Measurements from ENCODE around the gene DUSP23. TPM values are rescaled to one million over a fixed set of nuclear protein-coding genes. Genes with fewer than 3 reads are reported as not detected.

DUSP23 gene
- total RNA-seq, 1 experiment from 2014 or later: not detected

DNA sequence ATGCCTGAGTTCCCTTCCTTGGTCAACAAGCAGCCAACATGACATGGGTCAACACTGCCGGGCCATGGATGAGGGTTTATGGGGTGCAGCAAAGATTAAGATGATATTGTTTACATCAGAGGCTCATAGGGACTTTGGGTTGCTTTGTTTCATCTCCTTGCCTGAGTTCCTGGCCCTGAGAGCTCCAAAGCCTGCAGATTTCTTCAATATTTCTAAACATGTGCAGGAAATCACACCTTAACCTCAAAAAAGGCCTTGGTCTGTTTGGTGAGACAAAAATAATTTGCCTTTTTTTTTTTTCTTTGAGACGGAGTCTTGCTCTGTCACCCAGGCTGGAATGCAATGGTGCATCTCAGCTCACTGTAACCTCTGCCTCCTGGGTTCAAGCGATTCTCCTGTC is 46.8 kb downstream of the DUSP23 start:
- DNase-seq (ENCODE audit: low read depth): no peak

DNA sequence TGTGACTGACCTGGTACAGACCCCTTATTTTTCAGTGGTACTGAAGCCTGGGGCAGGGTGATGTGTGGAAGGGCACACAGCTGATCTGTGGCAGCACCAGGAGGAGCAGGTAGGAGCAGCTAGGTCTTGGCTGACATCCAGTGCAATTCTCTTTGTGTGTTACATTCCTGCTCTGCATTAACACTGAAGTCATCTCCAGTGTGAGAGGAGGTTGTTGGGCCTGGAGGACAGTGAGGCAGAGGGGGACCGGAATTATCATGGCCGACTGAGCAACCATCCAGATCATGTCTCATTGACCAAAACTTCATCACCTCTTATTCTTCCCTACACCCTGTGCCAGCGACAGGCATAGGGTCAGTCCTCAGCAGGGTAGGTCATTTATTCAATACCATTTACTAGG is 47.4 kb downstream of the DUSP23 start:
- DNase-seq (ENCODE audit: low read depth): no peak

DNA sequence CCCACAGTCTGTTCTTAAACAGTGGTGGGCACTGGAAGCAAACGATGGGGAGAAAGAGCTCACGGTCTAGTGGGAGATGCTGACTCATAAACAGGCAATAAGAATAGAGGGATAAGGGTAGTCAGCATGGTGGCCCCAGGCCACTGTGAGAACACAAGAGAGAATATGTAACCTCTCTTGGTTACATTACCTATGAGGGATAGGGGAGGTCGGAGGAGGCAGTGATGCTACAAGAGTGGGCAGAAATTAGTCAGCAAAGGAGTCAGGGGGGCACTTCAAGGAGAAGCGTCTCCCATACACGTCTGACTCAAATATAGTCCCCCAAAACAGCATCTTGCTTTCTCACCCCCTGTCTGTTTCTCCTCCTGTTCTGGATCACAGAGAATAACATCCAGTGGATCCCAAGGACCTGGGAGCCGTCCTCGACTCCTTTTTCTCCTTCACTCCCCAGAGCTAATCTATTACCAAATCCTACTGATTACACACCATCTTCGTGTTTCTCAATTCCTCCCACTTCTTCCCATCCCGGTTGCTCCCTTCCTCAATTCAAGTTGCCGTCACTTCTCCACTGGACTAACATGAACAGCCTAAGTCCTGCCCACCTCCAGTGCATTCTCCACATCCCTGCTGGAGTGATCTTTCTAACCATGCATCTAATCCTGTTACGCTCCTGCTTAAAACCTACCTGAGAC is 48.0 kb downstream of the DUSP23 start:
- no peak for DNase-seq (ENCODE audit: low read depth)

DNA sequence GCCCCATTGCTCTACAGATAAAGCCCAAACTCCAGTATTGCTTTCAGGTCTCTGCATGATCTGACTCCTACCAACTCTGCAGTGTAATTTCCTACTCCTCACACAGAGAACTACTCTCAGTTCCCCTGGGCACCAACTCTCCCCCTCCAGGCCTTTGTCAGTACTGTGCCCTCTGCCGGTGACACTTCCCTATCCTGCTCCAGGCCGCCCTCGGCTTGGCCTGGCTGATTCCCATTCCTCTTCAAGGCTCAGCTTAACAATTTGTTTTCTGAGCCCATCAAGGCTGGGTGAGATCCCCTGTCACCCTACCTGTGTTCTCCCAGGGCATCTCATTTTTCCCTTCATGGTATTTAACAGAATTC is 48.5 kb downstream of the DUSP23 start:
- no peak for DNase-seq (ENCODE audit: low read depth)

DNA sequence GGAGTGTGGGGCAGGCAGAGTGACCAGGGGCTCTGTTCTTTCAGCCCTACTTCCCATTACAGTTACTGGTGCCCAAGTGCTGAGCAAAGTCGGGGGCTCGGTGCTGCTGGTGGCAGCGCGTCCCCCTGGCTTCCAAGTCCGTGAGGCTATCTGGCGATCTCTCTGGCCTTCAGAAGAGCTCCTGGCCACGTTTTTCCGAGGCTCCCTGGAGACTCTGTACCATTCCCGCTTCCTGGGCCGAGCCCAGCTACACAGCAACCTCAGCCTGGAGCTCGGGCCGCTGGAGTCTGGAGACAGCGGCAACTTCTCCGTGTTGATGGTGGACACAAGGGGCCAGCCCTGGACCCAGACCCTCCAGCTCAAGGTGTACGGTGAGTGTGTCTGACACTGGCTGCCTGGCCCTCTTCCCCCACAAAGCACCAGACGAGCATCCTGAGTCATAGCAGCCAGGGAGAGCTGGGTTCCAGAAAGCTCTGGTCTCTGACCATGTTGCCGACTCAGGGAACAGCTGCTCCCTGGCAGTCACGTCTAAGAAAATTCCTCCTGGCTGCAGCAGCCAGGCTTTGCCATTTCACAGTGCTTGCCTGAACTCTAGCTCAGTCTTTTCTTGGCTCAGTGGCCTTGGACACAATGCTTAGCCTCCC is 49.2 kb downstream of the DUSP23 start:
- peak; percentile 58 for DNase-seq (ENCODE audit: low read depth)

DNA sequence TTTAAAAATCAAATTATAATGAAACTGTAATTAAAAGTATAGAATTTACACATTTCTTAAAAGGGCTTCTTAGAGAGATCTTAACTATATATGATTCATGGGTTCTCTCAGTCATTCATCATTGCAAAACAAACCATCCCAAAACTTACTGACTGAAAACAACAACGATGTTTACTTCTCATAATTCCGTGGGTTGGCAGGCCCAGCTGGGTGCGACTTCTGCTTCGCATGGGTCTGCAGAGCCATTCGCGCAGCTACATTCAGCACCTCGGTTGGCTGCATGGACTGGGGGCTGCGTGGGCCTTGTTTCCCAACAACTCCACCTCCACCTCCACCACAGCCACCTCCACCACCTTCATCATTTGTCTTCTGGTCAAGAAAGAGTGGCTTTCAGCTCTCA is 50.0 kb downstream of the DUSP23 start:
- DNase-seq (ENCODE audit: low read depth): no peak

DNA sequence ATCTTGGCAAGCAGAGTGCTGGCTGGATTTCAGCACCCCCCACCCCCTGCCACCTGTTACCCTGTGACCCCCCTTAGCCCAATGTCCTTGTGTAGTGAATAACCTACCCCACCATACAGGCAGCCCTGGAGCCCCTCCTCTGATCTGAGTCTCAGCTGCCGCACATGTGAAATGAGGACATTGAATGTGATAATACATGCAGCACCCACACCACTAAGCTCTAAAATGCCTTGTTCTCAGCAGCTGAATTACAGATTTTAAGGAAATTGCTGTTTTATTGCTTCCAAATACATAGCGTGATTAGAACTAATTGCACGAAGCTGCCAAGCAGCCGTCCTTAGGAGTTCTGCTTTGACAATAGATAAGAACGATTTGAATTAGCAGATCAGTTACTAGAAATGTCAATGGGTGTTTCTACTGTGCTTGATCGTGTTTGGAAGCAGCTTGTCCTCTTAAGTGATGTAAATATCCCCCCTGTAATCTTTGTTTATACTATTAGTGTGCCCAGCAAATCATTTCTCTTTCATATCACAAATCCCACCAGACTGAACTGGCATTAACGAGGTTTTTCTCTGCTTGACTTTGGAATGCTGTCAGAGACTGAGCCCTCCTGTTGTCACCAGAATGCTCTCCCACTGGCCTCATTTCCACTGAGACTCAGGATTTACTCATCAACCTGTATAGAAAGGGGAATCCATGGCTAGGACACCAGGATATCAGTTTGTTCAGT is 50.8 kb downstream of the DUSP23 start:
- DNase-seq (ENCODE audit: low read depth): no peak

Other genes starting within 250 kb of the DUSP23 start
- gene OR10J5, start 245.0 kb upstream of the DUSP23 start, total RNA-seq (2014; rRNA removed; shearing (Covaris generic)): not detected in 2 replicates
- not detected in 2 replicates for gene APCS, start 193.1 kb upstream of the DUSP23 start, total RNA-seq (2014; rRNA removed; shearing (Covaris generic))
- not detected in 2 replicates for gene CRP, start 66.4 kb upstream of the DUSP23 start, total RNA-seq (2014; rRNA removed; shearing (Covaris generic))
- gene FCRL6, start 21.4 kb downstream of the DUSP23 start, total RNA-seq (2014; rRNA removed; shearing (Covaris generic)): 0.33 and 1.5 TPM in 2 replicates
- gene SLAMF8, start 45.9 kb downstream of the DUSP23 start, total RNA-seq (2014; rRNA removed; shearing (Covaris generic)): 0.40 TPM in 1 of 2 replicates, not detected in the other
- gene VSIG8, start 81.7 kb downstream of the DUSP23 start, total RNA-seq (2014; rRNA removed; shearing (Covaris generic)): 0.03 and 0.07 TPM in 2 replicates
- gene CFAP45, start 119.2 kb downstream of the DUSP23 start, total RNA-seq (2014; rRNA removed; shearing (Covaris generic)): 3.9 and 4.2 TPM in 2 replicates
- 655 and 859 TPM in 2 replicates for gene TAGLN2, start 144.5 kb downstream of the DUSP23 start, total RNA-seq (2014; rRNA removed; shearing (Covaris generic))
- gene IGSF9, start 164.7 kb downstream of the DUSP23 start, total RNA-seq (2014; rRNA removed; shearing (Covaris generic)): 0.80 and 1.2 TPM in 2 replicates
- gene SLAMF9, start 173.3 kb downstream of the DUSP23 start, total RNA-seq (2014; rRNA removed; shearing (Covaris generic)): 10.7 and 15.9 TPM in 2 replicates

Measured in HT1080 (cell line).